ENCODE data around the gene KLF9. TPM values are rescaled to one million over a fixed set of nuclear protein-coding genes. Genes with fewer than 3 reads are reported as not detected.

KLF9 gene
- total RNA-seq, 1 experiment from 2014 or later, result 1.0 TPM

DNA sequence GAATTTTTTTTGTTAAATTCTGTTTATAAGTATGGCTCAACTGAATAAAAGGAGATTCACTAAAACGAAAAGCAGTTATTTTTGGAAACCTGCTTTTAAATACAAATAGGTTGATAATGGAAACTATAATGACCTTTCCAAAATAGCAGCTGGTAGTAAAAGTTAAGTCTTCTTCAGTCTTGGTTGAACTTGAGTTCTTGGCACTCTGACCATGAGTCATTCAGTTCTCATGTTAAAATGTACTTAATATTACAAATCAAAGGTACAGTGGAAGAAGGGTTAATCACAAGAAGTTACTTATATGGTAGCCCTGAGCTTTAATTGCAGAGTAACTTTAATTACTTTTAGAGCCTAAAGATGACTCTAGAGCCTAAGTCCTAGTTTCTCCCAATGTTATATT is 62.1 kb downstream of the KLF9 start (continued):
- TF ChIP-seq, protein P1, sequence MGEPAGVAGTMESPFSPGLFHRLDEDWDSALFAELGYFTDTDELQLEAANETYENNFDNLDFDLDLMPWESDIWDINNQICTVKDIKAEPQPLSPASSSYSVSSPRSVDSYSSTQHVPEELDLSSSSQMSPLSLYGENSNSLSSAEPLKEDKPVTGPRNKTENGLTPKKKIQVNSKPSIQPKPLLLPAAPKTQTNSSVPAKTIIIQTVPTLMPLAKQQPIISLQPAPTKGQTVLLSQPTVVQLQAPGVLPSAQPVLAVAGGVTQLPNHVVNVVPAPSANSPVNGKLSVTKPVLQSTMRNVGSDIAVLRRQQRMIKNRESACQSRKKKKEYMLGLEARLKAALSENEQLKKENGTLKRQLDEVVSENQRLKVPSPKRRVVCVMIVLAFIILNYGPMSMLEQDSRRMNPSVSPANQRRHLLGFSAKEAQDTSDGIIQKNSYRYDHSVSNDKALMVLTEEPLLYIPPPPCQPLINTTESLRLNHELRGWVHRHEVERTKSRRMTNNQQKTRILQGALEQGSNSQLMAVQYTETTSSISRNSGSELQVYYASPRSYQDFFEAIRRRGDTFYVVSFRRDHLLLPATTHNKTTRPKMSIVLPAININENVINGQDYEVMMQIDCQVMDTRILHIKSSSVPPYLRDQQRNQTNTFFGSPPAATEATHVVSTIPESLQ (CRISPR knock-in tag; IDR thresholded peaks at IDR 0.05), result no peak
- no peak for TF ChIP-seq CBFB (CRISPR knock-in tag; IDR thresholded peaks at IDR 0.05; ENCODE audit: low read depth)

DNA sequence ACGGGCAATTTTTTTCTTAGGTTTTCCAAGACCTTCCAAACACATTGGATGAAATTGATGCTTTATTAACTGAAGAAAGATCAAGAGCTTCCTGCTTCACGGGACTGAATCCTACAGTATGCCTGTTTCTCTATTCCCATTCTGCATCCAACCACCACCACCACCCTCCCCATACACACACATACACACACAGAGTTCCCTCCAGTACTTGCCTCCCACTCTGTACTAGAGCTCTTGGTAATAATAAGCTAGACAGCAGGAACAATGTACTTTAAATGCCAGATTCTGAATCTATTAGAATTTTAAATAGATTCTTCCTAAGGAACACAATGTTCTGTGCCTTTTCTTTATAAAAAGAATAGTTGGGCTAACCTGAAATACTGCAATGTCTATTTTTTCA is 67.4 kb downstream of the KLF9 start:
- no peak overlapping the region for H3K4me3 Mint-ChIP-seq
- no peaks in the 10 kb centered on the region for H3K9me3 Mint-ChIP-seq
- no peaks in the 10 kb centered on the region for H3K4me1 Mint-ChIP-seq
- TF ChIP-seq CBFB (CRISPR knock-in tag; IDR thresholded peaks at IDR 0.05; ENCODE audit: low read depth) (no peak), PRRX2 (CRISPR knock-in tag; IDR thresholded peaks at IDR 0.05) (no peak), MXD4 (CRISPR knock-in tag; IDR thresholded peaks at IDR 0.05; ENCODE audit: borderline replicate concordance) (no peak), FOXJ3 (CRISPR knock-in tag; IDR thresholded peaks at IDR 0.05; ENCODE audit: borderline replicate concordance) (no peak), ZNF396 (CRISPR knock-in tag; IDR thresholded peaks at IDR 0.05; ENCODE audit: borderline replicate concordance) (no peak), GABPB1 (CRISPR knock-in tag; IDR thresholded peaks at IDR 0.05) (no peak), RORB (CRISPR knock-in tag; IDR thresholded peaks at IDR 0.05) (no peak), ZNF219 (CRISPR knock-in tag; IDR thresholded peaks at IDR 0.05; ENCODE audit: borderline replicate concordance) (no peak), ZNF416 (CRISPR knock-in tag; IDR thresholded peaks at IDR 0.05) (no peak), IRF2 (CRISPR knock-in tag; IDR thresholded peaks at IDR 0.05; ENCODE audit: borderline replicate concordance, low read depth) (no peak), NR1H2 (CRISPR knock-in tag; IDR thresholded peaks at IDR 0.05) (no peak), FOXK1 (CRISPR knock-in tag; IDR thresholded peaks at IDR 0.05) (no peak)
- TF ChIP-seq, protein P2, sequence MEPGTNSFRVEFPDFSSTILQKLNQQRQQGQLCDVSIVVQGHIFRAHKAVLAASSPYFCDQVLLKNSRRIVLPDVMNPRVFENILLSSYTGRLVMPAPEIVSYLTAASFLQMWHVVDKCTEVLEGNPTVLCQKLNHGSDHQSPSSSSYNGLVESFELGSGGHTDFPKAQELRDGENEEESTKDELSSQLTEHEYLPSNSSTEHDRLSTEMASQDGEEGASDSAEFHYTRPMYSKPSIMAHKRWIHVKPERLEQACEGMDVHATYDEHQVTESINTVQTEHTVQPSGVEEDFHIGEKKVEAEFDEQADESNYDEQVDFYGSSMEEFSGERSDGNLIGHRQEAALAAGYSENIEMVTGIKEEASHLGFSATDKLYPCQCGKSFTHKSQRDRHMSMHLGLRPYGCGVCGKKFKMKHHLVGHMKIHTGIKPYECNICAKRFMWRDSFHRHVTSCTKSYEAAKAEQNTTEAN (CRISPR knock-in tag; IDR thresholded peaks at IDR 0.05), result no peak
- TF ChIP-seq, protein P3, sequence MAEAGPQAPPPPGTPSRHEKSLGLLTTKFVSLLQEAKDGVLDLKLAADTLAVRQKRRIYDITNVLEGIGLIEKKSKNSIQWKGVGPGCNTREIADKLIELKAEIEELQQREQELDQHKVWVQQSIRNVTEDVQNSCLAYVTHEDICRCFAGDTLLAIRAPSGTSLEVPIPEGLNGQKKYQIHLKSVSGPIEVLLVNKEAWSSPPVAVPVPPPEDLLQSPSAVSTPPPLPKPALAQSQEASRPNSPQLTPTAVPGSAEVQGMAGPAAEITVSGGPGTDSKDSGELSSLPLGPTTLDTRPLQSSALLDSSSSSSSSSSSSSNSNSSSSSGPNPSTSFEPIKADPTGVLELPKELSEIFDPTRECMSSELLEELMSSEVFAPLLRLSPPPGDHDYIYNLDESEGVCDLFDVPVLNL (CRISPR knock-in tag; IDR thresholded peaks at IDR 0.05; ENCODE audit: borderline replicate concordance, low read depth), result no peak
- TF ChIP-seq, protein P4, sequence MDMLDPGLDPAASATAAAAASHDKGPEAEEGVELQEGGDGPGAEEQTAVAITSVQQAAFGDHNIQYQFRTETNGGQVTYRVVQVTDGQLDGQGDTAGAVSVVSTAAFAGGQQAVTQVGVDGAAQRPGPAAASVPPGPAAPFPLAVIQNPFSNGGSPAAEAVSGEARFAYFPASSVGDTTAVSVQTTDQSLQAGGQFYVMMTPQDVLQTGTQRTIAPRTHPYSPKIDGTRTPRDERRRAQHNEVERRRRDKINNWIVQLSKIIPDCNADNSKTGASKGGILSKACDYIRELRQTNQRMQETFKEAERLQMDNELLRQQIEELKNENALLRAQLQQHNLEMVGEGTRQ (CRISPR knock-in tag; IDR thresholded peaks at IDR 0.05), result no peak
- TF ChIP-seq, protein P5, sequence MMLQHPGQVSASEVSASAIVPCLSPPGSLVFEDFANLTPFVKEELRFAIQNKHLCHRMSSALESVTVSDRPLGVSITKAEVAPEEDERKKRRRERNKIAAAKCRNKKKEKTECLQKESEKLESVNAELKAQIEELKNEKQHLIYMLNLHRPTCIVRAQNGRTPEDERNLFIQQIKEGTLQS (CRISPR knock-in tag; conservative IDR thresholded peaks at IDR 0.05), result no peak
- TF ChIP-seq, protein P6, sequence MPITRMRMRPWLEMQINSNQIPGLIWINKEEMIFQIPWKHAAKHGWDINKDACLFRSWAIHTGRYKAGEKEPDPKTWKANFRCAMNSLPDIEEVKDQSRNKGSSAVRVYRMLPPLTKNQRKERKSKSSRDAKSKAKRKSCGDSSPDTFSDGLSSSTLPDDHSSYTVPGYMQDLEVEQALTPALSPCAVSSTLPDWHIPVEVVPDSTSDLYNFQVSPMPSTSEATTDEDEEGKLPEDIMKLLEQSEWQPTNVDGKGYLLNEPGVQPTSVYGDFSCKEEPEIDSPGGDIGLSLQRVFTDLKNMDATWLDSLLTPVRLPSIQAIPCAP (CRISPR knock-in tag; IDR thresholded peaks at IDR 0.05), result no peak
- TF ChIP-seq, protein P7, sequence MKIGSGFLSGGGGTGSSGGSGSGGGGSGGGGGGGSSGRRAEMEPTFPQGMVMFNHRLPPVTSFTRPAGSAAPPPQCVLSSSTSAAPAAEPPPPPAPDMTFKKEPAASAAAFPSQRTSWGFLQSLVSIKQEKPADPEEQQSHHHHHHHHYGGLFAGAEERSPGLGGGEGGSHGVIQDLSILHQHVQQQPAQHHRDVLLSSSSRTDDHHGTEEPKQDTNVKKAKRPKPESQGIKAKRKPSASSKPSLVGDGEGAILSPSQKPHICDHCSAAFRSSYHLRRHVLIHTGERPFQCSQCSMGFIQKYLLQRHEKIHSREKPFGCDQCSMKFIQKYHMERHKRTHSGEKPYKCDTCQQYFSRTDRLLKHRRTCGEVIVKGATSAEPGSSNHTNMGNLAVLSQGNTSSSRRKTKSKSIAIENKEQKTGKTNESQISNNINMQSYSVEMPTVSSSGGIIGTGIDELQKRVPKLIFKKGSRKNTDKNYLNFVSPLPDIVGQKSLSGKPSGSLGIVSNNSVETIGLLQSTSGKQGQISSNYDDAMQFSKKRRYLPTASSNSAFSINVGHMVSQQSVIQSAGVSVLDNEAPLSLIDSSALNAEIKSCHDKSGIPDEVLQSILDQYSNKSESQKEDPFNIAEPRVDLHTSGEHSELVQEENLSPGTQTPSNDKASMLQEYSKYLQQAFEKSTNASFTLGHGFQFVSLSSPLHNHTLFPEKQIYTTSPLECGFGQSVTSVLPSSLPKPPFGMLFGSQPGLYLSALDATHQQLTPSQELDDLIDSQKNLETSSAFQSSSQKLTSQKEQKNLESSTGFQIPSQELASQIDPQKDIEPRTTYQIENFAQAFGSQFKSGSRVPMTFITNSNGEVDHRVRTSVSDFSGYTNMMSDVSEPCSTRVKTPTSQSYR (CRISPR knock-in tag; IDR thresholded peaks at IDR 0.05), result no peak
- TF ChIP-seq, protein P8, sequence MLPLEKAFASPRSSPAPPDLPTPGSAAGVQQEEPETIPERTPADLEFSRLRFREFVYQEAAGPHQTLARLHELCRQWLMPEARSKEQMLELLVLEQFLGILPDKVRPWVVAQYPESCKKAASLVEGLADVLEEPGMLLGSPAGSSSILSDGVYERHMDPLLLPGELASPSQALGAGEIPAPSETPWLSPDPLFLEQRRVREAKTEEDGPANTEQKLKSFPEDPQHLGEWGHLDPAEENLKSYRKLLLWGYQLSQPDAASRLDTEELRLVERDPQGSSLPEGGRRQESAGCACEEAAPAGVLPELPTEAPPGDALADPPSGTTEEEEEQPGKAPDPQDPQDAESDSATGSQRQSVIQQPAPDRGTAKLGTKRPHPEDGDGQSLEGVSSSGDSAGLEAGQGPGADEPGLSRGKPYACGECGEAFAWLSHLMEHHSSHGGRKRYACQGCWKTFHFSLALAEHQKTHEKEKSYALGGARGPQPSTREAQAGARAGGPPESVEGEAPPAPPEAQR (CRISPR knock-in tag; IDR thresholded peaks at IDR 0.05), result no peak
- H3K36me3 Mint-ChIP-seq, result peaks cover 25% of the 10 kb centered on the region
- DNase-seq (ENCODE audit: low spot score) (no peak), ATAC-seq (no peak)
- POLR2A ChIA-PET, result no interaction called here
- no peaks in the 10 kb centered on the region for H3K27me3 Mint-ChIP-seq (ENCODE audit: low read depth)
- no peak overlapping the region for H3K27ac Mint-ChIP-seq
- CTCF ChIA-PET, result no interaction called here

Measured in WTC11 (cell line).